ENCODE measurements around the gene FIGN.

Gene FIGN

GRCh38 chr2:163736433-163737189 lies 803 bp upstream of the FIGN start:
- DNase-seq (ENCODE audit: low read depth in 1 of 2, low spot score in 1 of 2) = no peak

GRCh38 chr2:163734881-163735684 lies 725 bp downstream of the FIGN start:
- DNase-seq (ENCODE audit: low read depth in 1 of 2, low spot score in 1 of 2) = no peak

- no peak for DNase-seq (ENCODE audit: low read depth in 1 of 2, low spot score in 1 of 2)
Measured at GRCh38 chr2:163734401-163734800, 1.4 kb downstream of the FIGN start.

GRCh38 chr2:163733956-163734355 lies 1.9 kb downstream of the FIGN start:
- DNase-seq (ENCODE audit: low read depth in 1 of 2, low spot score in 1 of 2) = no peak

- no peak for DNase-seq (ENCODE audit: low read depth in 1 of 2, low spot score in 1 of 2)
Measured at GRCh38 chr2:163733301-163733938, 2.4 kb downstream of the FIGN start.

GRCh38 chr2:163732727-163733126 lies 3.1 kb downstream of the FIGN start:
- DNase-seq (ENCODE audit: low read depth in 1 of 2, low spot score in 1 of 2) = no peak

- no peak for DNase-seq (ENCODE audit: low read depth in 1 of 2, low spot score in 1 of 2)
Measured at GRCh38 chr2:163731735-163732134, 4.1 kb downstream of the FIGN start.

GRCh38 chr2:163730556-163730955 lies 5.3 kb downstream of the FIGN start:
- no peak for DNase-seq (ENCODE audit: low read depth in 1 of 2, low spot score in 1 of 2)

GRCh38 chr2:163729636-163730273 lies 6.1 kb downstream of the FIGN start:
- DNase-seq (ENCODE audit: low read depth in 1 of 2, low spot score in 1 of 2) = no peak

GRCh38 chr2:163723881-163724280 lies 11.9 kb downstream of the FIGN start:
- DNase-seq (ENCODE audit: low read depth in 1 of 2, low spot score in 1 of 2) = no peak

- no peak for DNase-seq (ENCODE audit: low read depth in 1 of 2, low spot score in 1 of 2)
Measured at GRCh38 chr2:163723348-163723747, 12.5 kb downstream of the FIGN start.

- DNase-seq (ENCODE audit: low read depth in 1 of 2, low spot score in 1 of 2) = no peak
Measured at GRCh38 chr2:163719331-163719730, 16.5 kb downstream of the FIGN start.

- no peak for DNase-seq (ENCODE audit: low read depth in 1 of 2, low spot score in 1 of 2)
Measured at GRCh38 chr2:163717993-163718680, 17.7 kb downstream of the FIGN start.

- DNase-seq (ENCODE audit: low read depth in 1 of 2, low spot score in 1 of 2) = no peak
Measured at GRCh38 chr2:163717515-163717914, 18.3 kb downstream of the FIGN start.

GRCh38 chr2:163716101-163716500 lies 19.7 kb downstream of the FIGN start:
- no peak for DNase-seq (ENCODE audit: low read depth in 1 of 2, low spot score in 1 of 2)

GRCh38 chr2:163715668-163716067 lies 20.1 kb downstream of the FIGN start:
- DNase-seq (ENCODE audit: low read depth in 1 of 2, low spot score in 1 of 2) = no peak

GRCh38 chr2:163715199-163715598 lies 20.6 kb downstream of the FIGN start:
- no peak for DNase-seq (ENCODE audit: low read depth in 1 of 2, low spot score in 1 of 2)

GRCh38 chr2:163713534-163714311 lies 22.1 kb downstream of the FIGN start:
- DNase-seq (ENCODE audit: low read depth in 1 of 2, low spot score in 1 of 2) = no peak

GRCh38 chr2:163711699-163712098 lies 24.1 kb downstream of the FIGN start:
- DNase-seq (ENCODE audit: low read depth in 1 of 2, low spot score in 1 of 2) = no peak

- no peak for DNase-seq (ENCODE audit: low read depth in 1 of 2, low spot score in 1 of 2)
Measured at GRCh38 chr2:163711258-163711657, 24.6 kb downstream of the FIGN start.

Data from stimulated activated CD4-positive, alpha-beta T cell treated with anti-CD3 and anti-CD28 coated beads, Interleukin-15, amount 100 ng/mL, for 1 hour (primary cell).